Vagina (tissue), 2 donors: ENCODE results near the gene IMMP2L.

Experiments
- POLR2A ChIP-seq, 2 donors: fragments of 450-650 bp; IDR thresholded peaks; one replicate each; pipeline ENCODE4 v1.6.1; 2017; ENCODE audit warnings: antibody characterized with exemption in 2 of 2, mild to moderate bottlenecking in 2 of 2, moderate library complexity in 2 of 2
- TF ChIP-seq, protein P1 (sequence below), 3 experiments: fragments of 450-650 bp in 2 of 3; fragments of 200-600 bp in 1 of 3; sonication (generic) in 1 of 3; IDR thresholded peaks; one replicate each; pipeline ENCODE4 v1.5.1; 2017 to 2019; ENCODE audit warnings: antibody characterized with exemption in 3 of 3, mild to moderate bottlenecking in 2 of 3, moderate library complexity in 2 of 3

DNA sequence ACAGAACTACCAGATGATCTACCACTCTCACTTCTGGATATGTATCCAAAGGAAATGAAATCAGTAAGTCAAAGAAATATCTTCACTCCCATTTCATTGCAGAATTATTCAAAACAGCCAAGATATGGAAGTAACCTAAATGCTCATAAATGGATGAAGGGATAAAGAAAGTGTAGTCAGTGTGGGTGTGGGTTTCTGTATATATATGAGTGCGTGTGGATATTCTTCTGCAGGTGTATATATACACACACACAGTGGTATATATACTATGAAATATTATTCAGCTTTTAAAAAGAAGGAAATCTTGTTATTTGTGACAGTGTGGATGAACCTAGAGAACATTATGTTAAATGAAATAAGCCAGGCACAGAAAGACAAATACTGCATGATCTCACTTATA lies 48.7 kb downstream of the IMMP2L start:
- no peak for TF ChIP-seq POLR2A (IDR thresholded peaks at IDR 0.05)
- TF ChIP-seq, protein P1, sequence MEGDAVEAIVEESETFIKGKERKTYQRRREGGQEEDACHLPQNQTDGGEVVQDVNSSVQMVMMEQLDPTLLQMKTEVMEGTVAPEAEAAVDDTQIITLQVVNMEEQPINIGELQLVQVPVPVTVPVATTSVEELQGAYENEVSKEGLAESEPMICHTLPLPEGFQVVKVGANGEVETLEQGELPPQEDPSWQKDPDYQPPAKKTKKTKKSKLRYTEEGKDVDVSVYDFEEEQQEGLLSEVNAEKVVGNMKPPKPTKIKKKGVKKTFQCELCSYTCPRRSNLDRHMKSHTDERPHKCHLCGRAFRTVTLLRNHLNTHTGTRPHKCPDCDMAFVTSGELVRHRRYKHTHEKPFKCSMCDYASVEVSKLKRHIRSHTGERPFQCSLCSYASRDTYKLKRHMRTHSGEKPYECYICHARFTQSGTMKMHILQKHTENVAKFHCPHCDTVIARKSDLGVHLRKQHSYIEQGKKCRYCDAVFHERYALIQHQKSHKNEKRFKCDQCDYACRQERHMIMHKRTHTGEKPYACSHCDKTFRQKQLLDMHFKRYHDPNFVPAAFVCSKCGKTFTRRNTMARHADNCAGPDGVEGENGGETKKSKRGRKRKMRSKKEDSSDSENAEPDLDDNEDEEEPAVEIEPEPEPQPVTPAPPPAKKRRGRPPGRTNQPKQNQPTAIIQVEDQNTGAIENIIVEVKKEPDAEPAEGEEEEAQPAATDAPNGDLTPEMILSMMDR (IDR thresholded peaks at IDR 0.05), result no peak
